ENCODE data around the gene UFC1.
A peak's percentile ranks its signal among the peaks of the same experiment; 100 is the strongest.

The UFC1 gene

GRCh38 chr1:161171191-161171590 is 17.4 kb downstream of the UFC1 start:
- no peak for DNase-seq (ENCODE audit: low read depth)

- no peak for DNase-seq (ENCODE audit: low read depth)
Measured at GRCh38 chr1:161171696-161172095, 17.9 kb downstream of the UFC1 start.

- no peak for DNase-seq (ENCODE audit: low read depth)
Measured at GRCh38 chr1:161172349-161172748, 18.6 kb downstream of the UFC1 start.

GRCh38 chr1:161172776-161173376 is 19.1 kb downstream of the UFC1 start:
- no peak for DNase-seq (ENCODE audit: low read depth)

- DNase-seq (ENCODE audit: low read depth) = no peak
Measured at GRCh38 chr1:161173711-161174110, 19.9 kb downstream of the UFC1 start.

GRCh38 chr1:161174911-161175310 is 21.1 kb downstream of the UFC1 start:
- DNase-seq (ENCODE audit: low read depth) = no peak

- no peak for DNase-seq (ENCODE audit: low read depth)
Measured at GRCh38 chr1:161175771-161176453, 22.1 kb downstream of the UFC1 start.

GRCh38 chr1:161176468-161177111 is 22.8 kb downstream of the UFC1 start:
- no peak for DNase-seq (ENCODE audit: low read depth)

- peak; percentile 87 for DNase-seq (ENCODE audit: low read depth)
Measured at GRCh38 chr1:161177112-161177935, 23.5 kb downstream of the UFC1 start, which contains the start of gene B4GALT3. Gene B4GALT3, minus strand, starts transcription at chr1:161177507. Its CDS starts 1,447 bp downstream, at chr1:161176060.

GRCh38 chr1:161177936-161178244 is 24.1 kb downstream of the UFC1 start:
- DNase-seq (ENCODE audit: low read depth) = no peak

GRCh38 chr1:161179698-161180097 is 25.9 kb downstream of the UFC1 start:
- no peak for DNase-seq (ENCODE audit: low read depth)

- no peak for DNase-seq (ENCODE audit: low read depth)
Measured at GRCh38 chr1:161180639-161181038, 26.9 kb downstream of the UFC1 start.

GRCh38 chr1:161182214-161182613 is 28.4 kb downstream of the UFC1 start:
- no peak for DNase-seq (ENCODE audit: low read depth)

- DNase-seq (ENCODE audit: low read depth) = peak; percentile 51
Measured at GRCh38 chr1:161185282-161185682, 31.5 kb downstream of the UFC1 start.

GRCh38 chr1:161185732-161186311 is 32.0 kb downstream of the UFC1 start:
- no peak for DNase-seq (ENCODE audit: low read depth)

- no peak for DNase-seq (ENCODE audit: low read depth)
Measured at GRCh38 chr1:161187311-161187710, 33.5 kb downstream of the UFC1 start.

GRCh38 chr1:161188381-161188780 is 34.6 kb downstream of the UFC1 start:
- DNase-seq (ENCODE audit: low read depth) = no peak

GRCh38 chr1:161189036-161189435 is 35.3 kb downstream of the UFC1 start:
- DNase-seq (ENCODE audit: low read depth) = no peak

GRCh38 chr1:161190962-161191521 is 37.3 kb downstream of the UFC1 start:
- no peak for DNase-seq (ENCODE audit: low read depth)

GRCh38 chr1:161191971-161192370 is 38.2 kb downstream of the UFC1 start:
- DNase-seq (ENCODE audit: low read depth) = no peak

GRCh38 chr1:161192476-161193465 is 39.0 kb downstream of the UFC1 start:
- peak; percentile 55 for DNase-seq (ENCODE audit: low read depth)

Measured in CMK (cell line).